K562 (cell line): ENCODE data around the gene GAB4. TPM values are rescaled to one million over a fixed set of nuclear protein-coding genes. Genes with fewer than 3 reads are reported as not detected.

Source experiments
- ATAC-seq: fragments of 200-7000 bp; cut with Tn5 transposase; 3 replicates; pipeline ENCODE4 v1.9.1; 2020; ENCODE audit warnings: moderate library complexity
- BruUV-seq: library from RNA; stranded (reverse); fragments of 400-500 nt; replicated peaks from 2 replicates; lab custom pipeline; 2021; lab: Mats Ljungman, UMichigan
- CTCF ChIA-PET: fragments of 300-600 bp; formaldehyde crosslinking; extraction: SDS; loops from one replicate; lab custom pipeline; 2021; ENCODE audit warnings: low intra/inter-chr PET ratio; lab: Yijun Ruan, JAX
- POLR2A ChIA-PET: fragments of 300-600, 350-650 bp; sonication (Branson Sonifier 250); formaldehyde crosslinking; extraction: SDS; loops from one replicate; lab custom pipeline; 2021; ENCODE audit warnings: antibody characterized with exemption, inconsistent platforms; lab: Yijun Ruan, JAX
- DNase-seq, 4 experiments: peaks; one replicate each; pipeline versions ENCODE4 v3.0.0 to v3.0.0-alpha.2; 2011 to 2018; ENCODE audit warnings: low spot score in 3 of 4, mixed read lengths in 3 of 4; ENCODE audit errors: extremely low read depth in 1 of 4
- FAIRE-seq: peaks from 2 replicates; lab custom pipeline; 2011; peaks lifted over from hg19 to GRCh38; lab: Jason Lieb, UNC
- H2AFZ ChIP-seq: 2 replicates; pipeline ENCODE4 v1.6.0; 2011; ENCODE audit warnings: low read depth, low read length, control low read depth, inconsistent platforms
- H3K27ac ChIP-seq: fragments of 200-600 bp; 3 replicates; pipeline ENCODE4 v1.8.0; 2011; ENCODE audit warnings: low read depth, mild to moderate bottlenecking, control low read depth, inconsistent platforms, low read length, moderate library complexity, mixed read lengths; ENCODE audit errors: extremely low read depth
- H3K27me3 ChIP-seq, 2 experiments: fragments of 300-600 bp in 1 of 2; 2 replicates in 1 of 2; 3 replicates in 1 of 2; pipeline versions ENCODE4 v1.6.0 to v1.8.0; 2011; ENCODE audit warnings: inconsistent platforms in 2 of 2, low read length in 2 of 2, mild to moderate bottlenecking in 1 of 2, mixed read lengths in 1 of 2, moderate library complexity in 1 of 2; ENCODE audit not compliant: control insufficient read depth in 2 of 2, insufficient read depth in 2 of 2
- H3K36me3 ChIP-seq: fragments of 300-600 bp; 3 replicates; pipeline ENCODE4 v1.8.0; 2011; ENCODE audit warnings: mild to moderate bottlenecking, low read length, inconsistent platforms; ENCODE audit not compliant: control insufficient read depth, insufficient read depth
- H3K4me1 ChIP-seq, 2 experiments: fragments of 200-600 bp in 1 of 2; replicated peaks in 1 of 2; 2 replicates in 1 of 2; 3 replicates in 1 of 2; pipeline versions ENCODE4 v1.5.1 to v1.8.0; 2011; ENCODE audit warnings: inconsistent platforms in 2 of 2, low read length in 2 of 2, mild to moderate bottlenecking in 1 of 2, mixed read lengths in 1 of 2, moderate library complexity in 1 of 2; ENCODE audit not compliant: control insufficient read depth in 2 of 2, insufficient read depth in 2 of 2
- H3K4me2 ChIP-seq: 2 replicates; pipeline ENCODE4 v1.6.1; 2011; ENCODE audit warnings: low read length, control low read depth, inconsistent platforms, mixed read lengths; ENCODE audit not compliant: insufficient read depth
- H3K4me3 ChIP-seq: fragments of 200-600 bp; sonication (generic), shearing (Covaris generic); 2 replicates; pipeline ENCODE4 v1.5.1; 2016; ENCODE audit warnings: control low read depth, inconsistent platforms
- H3K79me2 ChIP-seq: fragments of 200-600 bp; 3 replicates; pipeline ENCODE4 v1.8.0; 2011; ENCODE audit warnings: low read length, inconsistent platforms; ENCODE audit not compliant: control insufficient read depth, insufficient read depth
- H3K9ac ChIP-seq, 2 experiments: 2 replicates each; pipeline versions ENCODE4 v1.6.0 to v1.6.1; 2011; ENCODE audit warnings: low read depth in 2 of 2, low read length in 2 of 2, control low read depth in 1 of 2, inconsistent platforms in 1 of 2, mild to moderate bottlenecking in 1 of 2, mixed read lengths in 1 of 2; ENCODE audit not compliant: insufficient read depth in 1 of 2
- H3K9me1 ChIP-seq: one replicate; pipeline ENCODE4 v1.6.0; 2011; ENCODE audit warnings: inconsistent platforms, mild to moderate bottlenecking, low read length, moderate library complexity; ENCODE audit not compliant: control insufficient read depth, insufficient read depth
- H3K9me3 ChIP-seq: replicated peaks from 2 replicates; pipeline ENCODE4 v1.5.1; 2011; ENCODE audit warnings: low read depth, low read length, inconsistent platforms; ENCODE audit not compliant: control insufficient read depth, insufficient read depth
- H4K20me1 ChIP-seq: replicated peaks from 2 replicates; pipeline ENCODE4 v1.6.1; 2011; ENCODE audit warnings: low read length, inconsistent platforms, mixed read lengths; ENCODE audit not compliant: control insufficient read depth, insufficient read depth
- ELF1 ChIP-seq: fragments of 200-800 bp; sonication (Bioruptor generic); IDR thresholded peaks from 2 replicates; pipeline ENCODE4 v1.6.1; 2016; ENCODE audit warnings: missing genetic modification characterization, missing compliant biosample characterization
- STAT5A ChIP-seq: IDR thresholded peaks from 2 replicates; pipeline ENCODE4 v1.6.1; 2012; ENCODE audit warnings: low read length, inconsistent platforms, borderline replicate concordance
- TEAD1 ChIP-seq, 2 experiments: fragments of 450-650 bp in 1 of 2; sonication (generic) in 1 of 2; formaldehyde crosslinking; IDR thresholded peaks; 2 replicates each; pipeline versions ENCODE4 v1.4.0 to v1.8.0; 2020 to 2022; ENCODE audit warnings: mild to moderate bottlenecking in 2 of 2, missing genetic modification reagents in 1 of 2
- ZNF695 ChIP-seq: fragments of 450-650 bp; formaldehyde crosslinking; IDR thresholded peaks from 2 replicates; pipeline ENCODE4 v1.4.0; 2020; ENCODE audit warnings: mild to moderate bottlenecking, moderate library complexity
- WGBS: fragments of 100-300 bp; shearing (Covaris generic); methylation state at CpG from one replicate; pipeline ENCODE4 v1.1.6; 2016; ENCODE audit warnings: low coverage, mixed read lengths; ENCODE audit not compliant: insufficient coverage; ENCODE audit errors: missing lambda C conversion rate; 5-methylcytosine and 5-hydroxymethylcytosine counted together
- in situ Hi-C: fragments of 300-500 bp; cut with MboI; formaldehyde crosslinking; loops from 4 replicates; pipeline ENCODE4 v1.15.0; 2018; ENCODE audit warnings: inconsistent platforms, mixed read lengths
- intact Hi-C: fragments of 100-400 bp; cut with micrococcal nuclease; formaldehyde crosslinking; loops from 2 replicates; pipeline ENCODE4 v1.14.2; 2022
- polyA plus RNA-seq, 8 experiments: library from polyadenylated mRNA; depleted of rRNA in 4 of 8; stranded (reverse) in 5 of 8; unstranded in 3 of 8; fragments of >200 nt; fragmentation: Nextera tagmentation in 2 of 8; fragmentation: Illumina TruSeq in 1 of 8; extraction: Ambion mirVana in 2 of 8; extraction: Trizol in 1 of 8; gene quantifications; 2 replicates each; pipeline versions ENCODE4 v1.2.1 to v1.2.3, GENCODE V29; 2011 to 2014; ENCODE audit warnings: inconsistent platforms in 1 of 8, missing spikeins in 1 of 8
- total RNA-seq, 7 experiments: library from RNA; depleted of rRNA in 6 of 7; stranded (reverse); fragments of >200 nt in 6 of 7; fragmentation: Illumina TruSeq in 2 of 7; extraction: Trizol in 2 of 7; gene quantifications; 2 replicates each; pipeline versions ENCODE4 v1.2.1 to v1.2.3, GENCODE V29; 2011 to 2021; ENCODE audit warnings: low replicate concordance in 1 of 7
- TF ChIP-seq, protein P1 (sequence below): sonication (generic); formaldehyde crosslinking; IDR thresholded peaks from 2 replicates; pipeline ENCODE4 v1.9.0; 2022; ENCODE audit warnings: mild to moderate bottlenecking, missing genetic modification reagents
- TF ChIP-seq, protein P2 (sequence below): fragments of 450-650 bp; formaldehyde crosslinking; IDR thresholded peaks from 2 replicates; pipeline ENCODE4 v1.4.0; 2020; ENCODE audit warnings: mild to moderate bottlenecking, moderate library complexity

GAB4 gene
- total and polyA plus RNA-seq, 9 of the 15 experiments (the other 6 are each of a cell fraction or from before 2014, with no cell fraction given), result 0.04 to 0.11 (median 0.04) TPM; not detected in 6

DNA sequence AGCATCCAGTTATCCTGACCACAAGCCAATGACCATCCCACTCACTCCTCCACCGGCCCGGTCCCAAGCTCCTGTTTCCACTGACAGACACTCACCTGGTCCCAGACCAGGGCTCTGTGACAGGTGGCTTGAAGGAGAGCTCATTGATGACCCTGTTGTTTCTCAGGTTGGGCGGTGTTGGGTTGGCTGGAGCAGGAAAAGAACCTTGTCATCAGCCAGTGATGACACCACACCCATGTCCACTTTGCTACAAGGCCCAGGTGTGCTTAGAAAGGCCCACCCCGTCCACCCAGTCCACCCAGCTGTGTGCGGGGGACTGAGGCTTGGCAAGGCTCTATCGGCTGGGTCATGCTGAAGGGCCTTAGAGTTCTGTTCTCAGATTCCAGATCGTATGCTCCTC lies 42.9 kb downstream of the GAB4 start:
- Histone ChIP-seq H2AFZ (no peak overlapping the region), H3K4me3 (no peak overlapping the region), H3K27me3 (peaks cover 0 to 7% of the 10 kb centered on the region in 2 experiments; a peak in 2 of 5 replicates), H3K4me1 (peaks cover 0 to 4% of the 10 kb centered on the region in 2 experiments; a peak in 1 of 5 replicates), H3K79me2 (no peaks in the 10 kb centered on the region), H4K20me1 (no peaks in the 10 kb centered on the region; the same call in 1 of the 2 replicates), H3K9me3 (no peaks in the 10 kb centered on the region), H3K9me1 (no peaks in the 10 kb centered on the region), H3K4me2 (no peak overlapping the region), H3K9ac (no peak overlapping the region), H3K36me3 (no peaks in the 10 kb centered on the region), H3K27ac (no peak overlapping the region)
- no peak for FAIRE-seq
- ATAC-seq, result no peak
- 2% methylated on average over 7 of the region's 7 CpGs for WGBS
- in situ Hi-C loops, result no loop called here
- DNase-seq, result no peak
- ChIA-PET POLR2A (interaction anchor here (0.7 kb wide), 1 partner anchor 89 kb away, joined by 4 read pairs; no protein-coding TSS in a partner anchor), CTCF (no interaction called here)
- TF ChIP-seq ZNF695, result no peak
- TF ChIP-seq, protein P1, sequence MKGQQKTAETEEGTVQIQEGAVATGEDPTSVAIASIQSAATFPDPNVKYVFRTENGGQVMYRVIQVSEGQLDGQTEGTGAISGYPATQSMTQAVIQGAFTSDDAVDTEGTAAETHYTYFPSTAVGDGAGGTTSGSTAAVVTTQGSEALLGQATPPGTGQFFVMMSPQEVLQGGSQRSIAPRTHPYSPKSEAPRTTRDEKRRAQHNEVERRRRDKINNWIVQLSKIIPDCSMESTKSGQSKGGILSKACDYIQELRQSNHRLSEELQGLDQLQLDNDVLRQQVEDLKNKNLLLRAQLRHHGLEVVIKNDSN, result no peak
- TF ChIP-seq ELF1 (tag), result no peak
- TF ChIP-seq STAT5A, result no peak
- no TSS peak for BruUV-seq
- intact Hi-C loops, result no loop called here

DNA sequence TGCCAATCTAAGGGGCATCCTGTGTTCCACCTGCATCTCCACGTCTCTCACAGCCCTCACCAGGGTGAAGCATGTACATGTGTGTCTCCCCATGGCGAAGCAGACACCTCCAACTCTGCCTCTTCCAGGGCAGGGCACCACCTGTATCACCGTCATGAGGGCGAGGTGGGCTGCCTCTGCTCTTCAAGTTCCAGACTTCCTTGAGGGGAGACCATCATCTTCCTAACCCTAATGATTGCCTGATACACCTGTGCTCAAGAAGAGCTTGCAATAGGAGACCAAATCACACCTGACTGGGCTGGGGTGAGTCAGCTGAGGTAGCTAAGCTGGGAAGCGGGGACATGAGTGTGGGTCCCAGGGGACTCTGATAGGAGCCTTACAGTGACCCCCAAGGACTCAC lies 43.7 kb downstream of the GAB4 start:
- Histone ChIP-seq H3K9ac (no peak overlapping the region), H3K4me2 (no peak overlapping the region), H3K9me1 (no peaks in the 10 kb centered on the region), H3K4me1 (peaks cover 0 to 4% of the 10 kb centered on the region in 2 experiments; a peak in 1 of 5 replicates), H3K27ac (no peak overlapping the region), H2AFZ (no peak overlapping the region), H3K4me3 (no peak overlapping the region), H3K9me3 (no peaks in the 10 kb centered on the region), H3K27me3 (peaks cover under 1 to 12% of the 10 kb centered on the region in 2 experiments; a peak in 2 of 5 replicates), H4K20me1 (no peaks in the 10 kb centered on the region; the same call in 1 of the 2 replicates), H3K36me3 (no peaks in the 10 kb centered on the region), H3K79me2 (no peaks in the 10 kb centered on the region)
- ChIA-PET POLR2A (interaction anchor here (0.7 kb wide), 1 partner anchor 90 kb away, joined by 4 read pairs; no protein-coding TSS in a partner anchor), CTCF (no interaction called here)
- no peak for TF ChIP-seq TEAD1 (CRISPR knock-in tag; IDR thresholded peaks at IDR 0.05)
- TF ChIP-seq, protein P2, sequence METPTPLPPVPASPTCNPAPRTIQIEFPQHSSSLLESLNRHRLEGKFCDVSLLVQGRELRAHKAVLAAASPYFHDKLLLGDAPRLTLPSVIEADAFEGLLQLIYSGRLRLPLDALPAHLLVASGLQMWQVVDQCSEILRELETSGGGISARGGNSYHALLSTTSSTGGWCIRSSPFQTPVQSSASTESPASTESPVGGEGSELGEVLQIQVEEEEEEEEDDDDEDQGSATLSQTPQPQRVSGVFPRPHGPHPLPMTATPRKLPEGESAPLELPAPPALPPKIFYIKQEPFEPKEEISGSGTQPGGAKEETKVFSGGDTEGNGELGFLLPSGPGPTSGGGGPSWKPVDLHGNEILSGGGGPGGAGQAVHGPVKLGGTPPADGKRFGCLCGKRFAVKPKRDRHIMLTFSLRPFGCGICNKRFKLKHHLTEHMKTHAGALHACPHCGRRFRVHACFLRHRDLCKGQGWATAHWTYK (CRISPR knock-in tag), result no peak
- ATAC-seq (no peak), FAIRE-seq (no peak), DNase-seq (peak in 1 of 4 experiments; percentile 6)
- in situ Hi-C loops (no loop called here), intact Hi-C loops (no loop called here)
- BruUV-seq, result no TSS peak
- 0% methylated on average over 5 of the region's 5 CpGs for WGBS
